DND-41 (cell line): ENCODE measurements around the gene LRGUK.

Source experiments
- EZH2 ChIP-seq: IDR thresholded peaks from 3 replicates; pipeline ENCODE4 v1.6.1; 2012; ENCODE audit warnings: borderline replicate concordance, low read depth, mild to moderate bottlenecking, moderate library complexity, low read length, inconsistent platforms; ENCODE audit not compliant: severe bottlenecking
- TF ChIP-seq, protein P1 (sequence below): IDR thresholded peaks from 2 replicates; pipeline ENCODE4 v1.5.1; 2012; ENCODE audit warnings: borderline replicate concordance, low read length, moderate library complexity, mild to moderate bottlenecking; ENCODE audit not compliant: poor library complexity, severe bottlenecking; ENCODE audit errors: extremely low read depth

DNA sequence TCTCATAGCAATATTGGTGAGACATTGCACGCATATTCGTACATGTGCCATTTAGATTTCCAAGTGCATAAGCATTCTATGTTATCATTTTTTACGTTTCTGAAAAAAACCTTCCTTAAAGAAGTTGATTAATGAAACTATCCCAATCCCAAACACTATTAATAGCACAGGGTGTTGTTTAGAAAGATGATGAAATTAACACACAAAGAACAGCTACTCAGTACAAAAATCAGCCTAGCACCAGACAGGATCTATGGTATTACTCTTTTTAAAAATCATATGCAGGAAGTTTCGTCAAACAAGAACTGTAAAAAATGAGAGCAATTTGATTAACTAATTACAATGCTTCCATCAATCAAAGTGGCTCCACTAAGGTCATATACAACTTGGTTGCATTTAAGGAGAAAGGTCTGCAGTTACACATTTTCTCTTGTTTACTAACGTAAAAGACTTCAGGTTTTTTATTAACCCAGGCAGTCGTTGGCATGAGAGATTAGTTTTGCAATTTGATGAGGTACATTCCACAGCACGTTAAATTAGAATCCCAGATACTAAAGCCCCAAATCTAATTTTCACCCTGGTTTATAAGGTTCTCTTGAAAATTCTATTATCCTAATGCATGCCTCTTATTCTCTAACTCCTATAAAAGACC lies 151.5 kb downstream of the LRGUK start:
- TF ChIP-seq EZH2 = no peak
- TF ChIP-seq, protein P1, sequence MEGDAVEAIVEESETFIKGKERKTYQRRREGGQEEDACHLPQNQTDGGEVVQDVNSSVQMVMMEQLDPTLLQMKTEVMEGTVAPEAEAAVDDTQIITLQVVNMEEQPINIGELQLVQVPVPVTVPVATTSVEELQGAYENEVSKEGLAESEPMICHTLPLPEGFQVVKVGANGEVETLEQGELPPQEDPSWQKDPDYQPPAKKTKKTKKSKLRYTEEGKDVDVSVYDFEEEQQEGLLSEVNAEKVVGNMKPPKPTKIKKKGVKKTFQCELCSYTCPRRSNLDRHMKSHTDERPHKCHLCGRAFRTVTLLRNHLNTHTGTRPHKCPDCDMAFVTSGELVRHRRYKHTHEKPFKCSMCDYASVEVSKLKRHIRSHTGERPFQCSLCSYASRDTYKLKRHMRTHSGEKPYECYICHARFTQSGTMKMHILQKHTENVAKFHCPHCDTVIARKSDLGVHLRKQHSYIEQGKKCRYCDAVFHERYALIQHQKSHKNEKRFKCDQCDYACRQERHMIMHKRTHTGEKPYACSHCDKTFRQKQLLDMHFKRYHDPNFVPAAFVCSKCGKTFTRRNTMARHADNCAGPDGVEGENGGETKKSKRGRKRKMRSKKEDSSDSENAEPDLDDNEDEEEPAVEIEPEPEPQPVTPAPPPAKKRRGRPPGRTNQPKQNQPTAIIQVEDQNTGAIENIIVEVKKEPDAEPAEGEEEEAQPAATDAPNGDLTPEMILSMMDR = no peak
